Brain microvascular endothelial cell (primary cell): ENCODE data around the gene IFNL2.

ENCODE experiments used
- DNase-seq: peaks from one replicate; pipeline ENCODE4 v3.0.0-alpha.2; 2020
- H3K27ac ChIP-seq: fragments of 250-450 bp; sonication (Bioruptor Pico); 2 replicates; pipeline ENCODE4 v1.5.1; 2020; ENCODE audit warnings: mild to moderate bottlenecking, moderate library complexity
- H3K27me3 ChIP-seq: fragments of 250-450 bp; sonication (Bioruptor Pico); replicated peaks from 2 replicates; pipeline ENCODE4 v1.5.1; 2020; ENCODE audit warnings: mild to moderate bottlenecking
- H3K36me3 ChIP-seq: fragments of 250-450 bp; sonication (Bioruptor Pico); replicated peaks from 2 replicates; pipeline ENCODE4 v1.5.1; 2020; ENCODE audit warnings: mild to moderate bottlenecking
- H3K4me3 ChIP-seq: 2 replicates; pipeline ENCODE4 v1.5.1; 2011; ENCODE audit warnings: low read depth, mild to moderate bottlenecking, control low read depth, low read length, moderate library complexity
- CTCF ChIP-seq: IDR thresholded peaks from 2 replicates; pipeline ENCODE4 v1.5.1; 2011; ENCODE audit warnings: low read depth, mild to moderate bottlenecking, moderate library complexity, low read length, control low read depth, inconsistent platforms; ENCODE audit errors: missing control alignments
- in situ Hi-C: cut with HindIII; loops from 2 replicates; pipeline ENCODE4 v1.10.0; 2017; ENCODE audit warnings: low sequenced_read_pairs, low pct_ligation_motif_present

Gene IFNL2

GRCh38 chr19:39318071-39318470, 49.9 kb downstream of the IFNL2 start:
- Histone ChIP-seq H3K27me3 (peaks cover 3% of the 10 kb centered on the region), H3K36me3 (no peaks in the 10 kb centered on the region), H3K4me3 (no peak overlapping the region), H3K27ac (no peak overlapping the region)
- in situ Hi-C loops = no loop called here
- DNase-seq = no peak
- no peak for TF ChIP-seq CTCF

- no peak overlapping the region for H3K4me3 ChIP-seq
- H3K27ac ChIP-seq = no peak overlapping the region
- H3K27me3 ChIP-seq = peaks cover 3% of the 10 kb centered on the region
- no peaks in the 10 kb centered on the region for H3K36me3 ChIP-seq
- no peak for DNase-seq
- no peak for TF ChIP-seq CTCF
- in situ Hi-C loops = no loop called here
Measured at GRCh38 chr19:39318690-39319089, 50.5 kb downstream of the IFNL2 start.

- peaks cover 3% of the 10 kb centered on the region for H3K27me3 ChIP-seq
- in situ Hi-C loops = no loop called here
- no peak overlapping the region for H3K4me3 ChIP-seq
- no peak for TF ChIP-seq CTCF
- H3K27ac ChIP-seq = no peak overlapping the region
- H3K36me3 ChIP-seq = no peaks in the 10 kb centered on the region
- no peak for DNase-seq
Measured at GRCh38 chr19:39319098-39319891, 51.1 kb downstream of the IFNL2 start.
